Daoy (cell line): Measurements from ENCODE around the gene SLC36A1. TPM values are rescaled to one million over a fixed set of nuclear protein-coding genes. Genes with fewer than 3 reads are reported as not detected.
"Not testable (repeated sequence)": the region's sequence is repeated elsewhere in the genome, so short reads cannot be mapped to it uniquely, and the experiment has no call there.

Source experiments
- DNase-seq: peaks from one replicate; pipeline ENCODE4 v3.0.0-alpha.2; 2015; ENCODE audit warnings: low read depth
- total RNA-seq: library from RNA; depleted of rRNA; stranded (reverse); fragments of >200 nt; shearing (Covaris generic); gene quantifications from 2 replicates; pipeline ENCODE4 v1.2.3, GENCODE V29; 2014

The SLC36A1 gene
- total RNA-seq, 1 experiment from 2014 or later, result 3.5 TPM

GRCh38 chr5:151483647-151484046 is 36.2 kb downstream of the SLC36A1 start:
- no peak for DNase-seq

- DNase-seq, result no peak
Observed at GRCh38 chr5:151487544-151487943, 40.1 kb downstream of the SLC36A1 start.

GRCh38 chr5:151490627-151491026 is 43.2 kb downstream of the SLC36A1 start:
- DNase-seq, result no peak

GRCh38 chr5:151491062-151491461 is 43.7 kb downstream of the SLC36A1 start:
- DNase-seq, result no peak

- DNase-seq, result peak; percentile 27
Observed at GRCh38 chr5:151492729-151493128, 45.3 kb downstream of the SLC36A1 start.

- DNase-seq, result no peak
Observed at GRCh38 chr5:151493665-151494064, 46.3 kb downstream of the SLC36A1 start.

GRCh38 chr5:151495320-151495719 is 47.9 kb downstream of the SLC36A1 start:
- DNase-seq, result no peak

GRCh38 chr5:151496041-151496484 is 48.7 kb downstream of the SLC36A1 start:
- DNase-seq, result no peak

GRCh38 chr5:151497391-151498002 is 50.1 kb downstream of the SLC36A1 start:
- no peak for DNase-seq

- DNase-seq, result no peak
Observed at GRCh38 chr5:151498395-151499155, 51.2 kb downstream of the SLC36A1 start.

GRCh38 chr5:151499501-151500035 is 52.2 kb downstream of the SLC36A1 start:
- no peak for DNase-seq

GRCh38 chr5:151504006-151504405 is 56.6 kb downstream of the SLC36A1 start:
- DNase-seq, result no peak

GRCh38 chr5:151508308-151508707 is 60.9 kb downstream of the SLC36A1 start:
- DNase-seq, result not testable (repeated sequence)

GRCh38 chr5:151509231-151509630 is 61.8 kb downstream of the SLC36A1 start:
- peak; percentile 57 for DNase-seq

- DNase-seq, result no peak
Observed at GRCh38 chr5:151509836-151510235, 62.4 kb downstream of the SLC36A1 start.

GRCh38 chr5:151517122-151517920 is 69.9 kb downstream of the SLC36A1 start:
- DNase-seq, result no peak

- no peak for DNase-seq
Observed at GRCh38 chr5:151520294-151520693, 72.9 kb downstream of the SLC36A1 start.

- DNase-seq, result no peak
Observed at GRCh38 chr5:151522226-151522625, 74.8 kb downstream of the SLC36A1 start.

GRCh38 chr5:151523335-151523734 is 75.9 kb downstream of the SLC36A1 start:
- peak; percentile 56 for DNase-seq

- DNase-seq, result no peak
Observed at GRCh38 chr5:151528153-151528552, 80.8 kb downstream of the SLC36A1 start.

GRCh38 chr5:151528996-151529395 is 81.6 kb downstream of the SLC36A1 start:
- DNase-seq, result no peak

- no peak for DNase-seq
Observed at GRCh38 chr5:151531581-151531980, 84.2 kb downstream of the SLC36A1 start.
